Ishikawa (cell line): ENCODE measurements around the gene MAGI2.

Experiments used
- MAX ChIP-seq: IDR thresholded peaks from 2 replicates; pipeline ENCODE4 v1.6.1; 2012
- REST ChIP-seq: IDR thresholded peaks from 2 replicates; pipeline ENCODE4 v1.6.1; 2012; ENCODE audit warnings: low read depth, mild to moderate bottlenecking
- YY1 ChIP-seq: IDR thresholded peaks from 2 replicates; pipeline ENCODE4 v1.6.1; 2012; ENCODE audit warnings: low read depth

- TF ChIP-seq MAX, result no peak
- no peak for TF ChIP-seq YY1
- TF ChIP-seq REST, result no peak
These were observed 1303.7 kb downstream of the MAGI2 start for GRCh38 chr7:78149787-78150186.
